Gastrocnemius medialis (tissue), 4 donors: ENCODE measurements around the gene SYTL5.

Experiments
- POLR2A ChIP-seq, 2 donors: fragments of 450-650 bp; IDR thresholded peaks; one replicate each; pipeline ENCODE4 v1.6.1; 2017; ENCODE audit warnings: antibody characterized with exemption in 2 of 2, mild to moderate bottlenecking in 2 of 2, moderate library complexity in 2 of 2
- TF ChIP-seq, protein P1 (sequence below), 5 experiments: fragments of 450-650 bp in 3 of 5; fragments of 200-600 bp in 2 of 5; sonication (generic) in 2 of 5; IDR thresholded peaks in 4 of 5; conservative IDR thresholded peaks in 1 of 5; 1 replicate in 4 of 5; 2 replicates in 1 of 5; pipeline ENCODE4 v1.5.1; 2016 to 2019; ENCODE audit warnings: antibody characterized with exemption in 5 of 5, mild to moderate bottlenecking in 3 of 5, moderate library complexity in 3 of 5

DNA sequence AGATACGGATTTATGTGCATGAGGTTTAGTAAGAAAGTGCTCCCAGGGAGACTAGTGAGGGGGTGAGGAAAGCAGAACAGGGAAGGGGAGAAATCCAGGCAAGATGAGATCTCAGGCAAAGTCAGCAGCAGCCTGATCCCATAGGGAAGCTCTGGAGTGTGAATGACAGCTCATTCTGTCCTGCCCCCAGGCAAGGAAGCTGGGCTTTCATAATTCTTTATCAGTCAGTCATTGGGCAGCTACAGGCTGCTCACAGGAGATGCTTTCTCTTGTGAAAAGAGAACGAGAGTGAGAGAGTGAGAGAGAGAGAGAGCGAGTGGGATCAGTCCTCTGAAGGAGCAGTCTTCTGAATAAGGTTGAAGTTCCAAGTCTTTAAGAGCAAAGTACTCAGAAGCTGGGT, 166.2 kb downstream of the SYTL5 start:
- TF ChIP-seq, protein P1, sequence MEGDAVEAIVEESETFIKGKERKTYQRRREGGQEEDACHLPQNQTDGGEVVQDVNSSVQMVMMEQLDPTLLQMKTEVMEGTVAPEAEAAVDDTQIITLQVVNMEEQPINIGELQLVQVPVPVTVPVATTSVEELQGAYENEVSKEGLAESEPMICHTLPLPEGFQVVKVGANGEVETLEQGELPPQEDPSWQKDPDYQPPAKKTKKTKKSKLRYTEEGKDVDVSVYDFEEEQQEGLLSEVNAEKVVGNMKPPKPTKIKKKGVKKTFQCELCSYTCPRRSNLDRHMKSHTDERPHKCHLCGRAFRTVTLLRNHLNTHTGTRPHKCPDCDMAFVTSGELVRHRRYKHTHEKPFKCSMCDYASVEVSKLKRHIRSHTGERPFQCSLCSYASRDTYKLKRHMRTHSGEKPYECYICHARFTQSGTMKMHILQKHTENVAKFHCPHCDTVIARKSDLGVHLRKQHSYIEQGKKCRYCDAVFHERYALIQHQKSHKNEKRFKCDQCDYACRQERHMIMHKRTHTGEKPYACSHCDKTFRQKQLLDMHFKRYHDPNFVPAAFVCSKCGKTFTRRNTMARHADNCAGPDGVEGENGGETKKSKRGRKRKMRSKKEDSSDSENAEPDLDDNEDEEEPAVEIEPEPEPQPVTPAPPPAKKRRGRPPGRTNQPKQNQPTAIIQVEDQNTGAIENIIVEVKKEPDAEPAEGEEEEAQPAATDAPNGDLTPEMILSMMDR (IDR thresholded peaks at IDR 0.05 in 4 of 5, conservative IDR thresholded peaks at IDR 0.05 in 1 of 5) = no peak
- no peak for TF ChIP-seq POLR2A (IDR thresholded peaks at IDR 0.05)
